Trophoblast cell (in vitro differentiated cells and primary cell): ENCODE results near the gene DNAJC6.

ENCODE experiments used
- DNase-seq, 2 donors: peaks; one replicate each; pipeline ENCODE4 v3.0.0-alpha.2; 2016
- H2AFZ ChIP-seq: 2 replicates; pipeline ENCODE4 v1.6.1; 2013; ENCODE audit warnings: low read length, moderate library complexity, mild to moderate bottlenecking; ENCODE audit not compliant: insufficient read depth, poor library complexity
- H2AK5ac ChIP-seq: 2 replicates; pipeline ENCODE4 v1.6.1; 2013; ENCODE audit warnings: mild to moderate bottlenecking, low read length
- H2BK120ac ChIP-seq: 2 replicates; pipeline ENCODE4 v1.6.1; 2013; ENCODE audit warnings: low read length, mild to moderate bottlenecking, moderate library complexity; ENCODE audit not compliant: insufficient read depth, poor library complexity
- H2BK12ac ChIP-seq: 2 replicates; pipeline ENCODE4 v1.6.1; 2013; ENCODE audit warnings: mild to moderate bottlenecking, low read length, moderate library complexity
- H2BK5ac ChIP-seq: 2 replicates; pipeline ENCODE4 v1.6.1; 2013; ENCODE audit warnings: low read length, low read depth, moderate library complexity, mild to moderate bottlenecking; ENCODE audit not compliant: poor library complexity
- H3K14ac ChIP-seq: 2 replicates; pipeline ENCODE4 v1.6.1; 2013; ENCODE audit warnings: mild to moderate bottlenecking, low read length
- H3K18ac ChIP-seq: 2 replicates; pipeline ENCODE4 v1.6.1; 2013; ENCODE audit warnings: mild to moderate bottlenecking, low read length
- H3K23ac ChIP-seq: 2 replicates; pipeline ENCODE4 v1.6.1; 2013; ENCODE audit warnings: low read length
- H3K27ac ChIP-seq: 2 replicates; pipeline ENCODE4 v1.5.1; 2013; ENCODE audit warnings: low read depth, mild to moderate bottlenecking, inconsistent platforms, low read length, moderate library complexity
- H3K27me3 ChIP-seq: 2 replicates; pipeline ENCODE4 v1.6.1; 2013; ENCODE audit warnings: inconsistent platforms, mild to moderate bottlenecking, low read length, moderate library complexity; ENCODE audit not compliant: insufficient read depth
- H3K36me3 ChIP-seq, 2 experiments: 1 replicate in 1 of 2; 2 replicates in 1 of 2; pipeline ENCODE4 v1.6.1; 2013; ENCODE audit warnings: low read length in 2 of 2, mild to moderate bottlenecking in 2 of 2, moderate library complexity in 1 of 2; ENCODE audit not compliant: insufficient read depth in 2 of 2, control insufficient read depth in 1 of 2
- H3K4ac ChIP-seq: 2 replicates; pipeline ENCODE4 v1.6.1; 2013; ENCODE audit warnings: low read depth, mild to moderate bottlenecking, low read length, moderate library complexity
- H3K4me1 ChIP-seq, 2 experiments: 1 replicate in 1 of 2; 2 replicates in 1 of 2; pipeline ENCODE4 v1.6.1; 2013; ENCODE audit warnings: low read length in 2 of 2, mild to moderate bottlenecking in 2 of 2, moderate library complexity in 1 of 2; ENCODE audit not compliant: insufficient read depth in 2 of 2, control insufficient read depth in 1 of 2
- H3K4me2 ChIP-seq: 2 replicates; pipeline ENCODE4 v1.6.1; 2013; ENCODE audit warnings: inconsistent platforms, mild to moderate bottlenecking, low read length, moderate library complexity
- H3K4me3 ChIP-seq: 2 replicates; pipeline ENCODE4 v1.5.1; 2013; ENCODE audit warnings: mild to moderate bottlenecking, low read depth, low read length, inconsistent platforms
- H3K79me1 ChIP-seq: one replicate; pipeline ENCODE4 v1.6.1; 2013; ENCODE audit warnings: low read length
- H3K79me2 ChIP-seq: 2 replicates; pipeline ENCODE4 v1.6.1; 2013; ENCODE audit warnings: low read length, mild to moderate bottlenecking; ENCODE audit not compliant: control insufficient read depth, insufficient read depth, poor library complexity
- H3K9ac ChIP-seq: 2 replicates; pipeline ENCODE4 v1.6.1; 2013; ENCODE audit warnings: mild to moderate bottlenecking, low read length
- H3K9me3 ChIP-seq: 2 replicates; pipeline ENCODE4 v1.6.1; 2013; ENCODE audit warnings: low read depth, mild to moderate bottlenecking, control low read depth, inconsistent platforms, low read length; ENCODE audit not compliant: insufficient read depth
- H4K12ac ChIP-seq: 2 replicates; pipeline ENCODE4 v1.6.1; 2013; ENCODE audit warnings: low read depth, mild to moderate bottlenecking, low read length, moderate library complexity
- H4K8ac ChIP-seq: 2 replicates; pipeline ENCODE4 v1.6.1; 2013; ENCODE audit warnings: low read depth, mild to moderate bottlenecking, low read length, moderate library complexity
- H4K91ac ChIP-seq: one replicate; pipeline ENCODE4 v1.6.1; 2013; ENCODE audit warnings: low read depth, mild to moderate bottlenecking, low read length, moderate library complexity
- WGBS: extraction: QIAGEN DNeasy Blood & Tissue Kit; methylation state at CpG from one replicate; pipeline ENCODE4 v1.1.7; 2013; ENCODE audit warnings: missing lambda C conversion rate; ENCODE audit not compliant: insufficient read length, insufficient coverage; ENCODE audit errors: extremely low coverage; 5-methylcytosine and 5-hydroxymethylcytosine counted together

The DNAJC6 gene

GRCh38 chr1:65399003-65399402 lies 89.7 kb downstream of the DNAJC6 start:
- no peaks in the 10 kb centered on the region for H3K79me1 ChIP-seq
- H3K4ac ChIP-seq = no peak overlapping the region
- H4K91ac ChIP-seq = no peak overlapping the region
- WGBS = no CpG with 5 or more reads among the region's 1 CpG
- no peak for DNase-seq
- H3K4me1 ChIP-seq = peaks cover 0 to 3% of the 10 kb centered on the region in 2 experiments
- H2BK12ac ChIP-seq = no peak overlapping the region
- H3K9me3 ChIP-seq = no peaks in the 10 kb centered on the region
- no peak overlapping the region for H2BK120ac ChIP-seq
- no peak overlapping the region for H2AFZ ChIP-seq
- no peaks in the 10 kb centered on the region for H3K27me3 ChIP-seq
- H3K9ac ChIP-seq = no peak overlapping the region
- H3K79me2 ChIP-seq = no peaks in the 10 kb centered on the region
- H3K4me2 ChIP-seq = no peak overlapping the region
- H3K27ac ChIP-seq = no peak overlapping the region
- no peak overlapping the region for H3K18ac ChIP-seq
- peaks cover 4 to 6% of the 10 kb centered on the region in 2 experiments for H3K36me3 ChIP-seq
- no peak overlapping the region for H3K14ac ChIP-seq
- H3K23ac ChIP-seq = no peak overlapping the region
- H4K12ac ChIP-seq = no peak overlapping the region
- H2BK5ac ChIP-seq = no peak overlapping the region
- H3K4me3 ChIP-seq = no peak overlapping the region
- no peak overlapping the region for H2AK5ac ChIP-seq
- H4K8ac ChIP-seq = no peak overlapping the region

GRCh38 chr1:65401612-65402011 lies 92.3 kb downstream of the DNAJC6 start:
- no CpG with 5 or more reads among the region's 3 CpGs for WGBS
- Histone ChIP-seq H3K9ac (no peak overlapping the region), H3K79me1 (no peaks in the 10 kb centered on the region)

GRCh38 chr1:65404941-65405340 lies 95.6 kb downstream of the DNAJC6 start:
- H3K4me3 ChIP-seq = no peak overlapping the region
- H3K36me3 ChIP-seq = peaks cover 6 to 11% of the 10 kb centered on the region in 2 experiments
- H3K23ac ChIP-seq = no peak overlapping the region
- H3K9me3 ChIP-seq = no peaks in the 10 kb centered on the region
- H3K79me2 ChIP-seq = no peaks in the 10 kb centered on the region
- H3K4ac ChIP-seq = no peak overlapping the region
- no peak overlapping the region for H4K8ac ChIP-seq
- no peak overlapping the region for H2BK120ac ChIP-seq
- no peak overlapping the region for H4K12ac ChIP-seq
- H2AFZ ChIP-seq = no peak overlapping the region
- no peak overlapping the region for H3K18ac ChIP-seq
- H2BK5ac ChIP-seq = no peak overlapping the region
- no peak for DNase-seq
- no peaks in the 10 kb centered on the region for H3K79me1 ChIP-seq
- no peak overlapping the region for H3K9ac ChIP-seq
- H3K27me3 ChIP-seq = no peaks in the 10 kb centered on the region
- H2BK12ac ChIP-seq = no peak overlapping the region
- no peak overlapping the region for H4K91ac ChIP-seq
- no peak overlapping the region for H3K14ac ChIP-seq
- no peak overlapping the region for H3K27ac ChIP-seq
- H2AK5ac ChIP-seq = no peak overlapping the region
- no peaks in the 10 kb centered on the region for H3K4me1 ChIP-seq
- H3K4me2 ChIP-seq = no peak overlapping the region

More at GRCh38 chr1:65401612-65402011, 92.3 kb downstream of the DNAJC6 start:
- H3K9me3 ChIP-seq = no peaks in the 10 kb centered on the region
- no peak overlapping the region for H3K18ac ChIP-seq
- H3K27ac ChIP-seq = no peak overlapping the region
- no peak overlapping the region for H2BK120ac ChIP-seq
- H3K4ac ChIP-seq = no peak overlapping the region
- no peak overlapping the region for H4K91ac ChIP-seq
- DNase-seq = no peak
- no peak overlapping the region for H3K14ac ChIP-seq
- H3K36me3 ChIP-seq = peaks cover 6 to 8% of the 10 kb centered on the region in 2 experiments
- H2AK5ac ChIP-seq = no peak overlapping the region
- no peak overlapping the region for H4K12ac ChIP-seq
- no peak overlapping the region for H2AFZ ChIP-seq
- no peak overlapping the region for H2BK5ac ChIP-seq
- no peaks in the 10 kb centered on the region for H3K79me2 ChIP-seq
- H3K4me3 ChIP-seq = no peak overlapping the region
- no peak overlapping the region for H4K8ac ChIP-seq
- no peak overlapping the region for H3K23ac ChIP-seq
- H2BK12ac ChIP-seq = no peak overlapping the region
- no peaks in the 10 kb centered on the region for H3K27me3 ChIP-seq
- no peaks in the 10 kb centered on the region for H3K4me1 ChIP-seq
- H3K4me2 ChIP-seq = no peak overlapping the region

- no peak overlapping the region for H3K4me2 ChIP-seq
- H3K27me3 ChIP-seq = no peaks in the 10 kb centered on the region
- no peak overlapping the region for H3K4me3 ChIP-seq
- H3K36me3 ChIP-seq = peaks cover 6 to 11% of the 10 kb centered on the region in 2 experiments
- no peak overlapping the region for H2BK120ac ChIP-seq
- H2BK5ac ChIP-seq = no peak overlapping the region
- no peak overlapping the region for H4K8ac ChIP-seq
- H3K27ac ChIP-seq = no peak overlapping the region
- H4K91ac ChIP-seq = no peak overlapping the region
- no CpG with 5 or more reads among the region's 2 CpGs for WGBS
- H2BK12ac ChIP-seq = no peak overlapping the region
- no peak for DNase-seq
- H3K79me1 ChIP-seq = no peaks in the 10 kb centered on the region
- no peak overlapping the region for H3K18ac ChIP-seq
- H3K9me3 ChIP-seq = no peaks in the 10 kb centered on the region
- H3K79me2 ChIP-seq = no peaks in the 10 kb centered on the region
- H3K4me1 ChIP-seq = peaks cover 0 to 4% of the 10 kb centered on the region in 2 experiments
- H3K14ac ChIP-seq = no peak overlapping the region
- H3K23ac ChIP-seq = no peak overlapping the region
- H3K9ac ChIP-seq = no peak overlapping the region
- H2AK5ac ChIP-seq = no peak overlapping the region
- no peak overlapping the region for H4K12ac ChIP-seq
- no peak overlapping the region for H2AFZ ChIP-seq
- H3K4ac ChIP-seq = no peak overlapping the region
Observed at GRCh38 chr1:65407877-65408276, 98.5 kb downstream of the DNAJC6 start.
